Right lobe of liver (tissue), 4 donors: ENCODE results near the gene PCLAF.
"Not testable (repeated sequence)": the region's sequence is repeated elsewhere in the genome, so short reads cannot be mapped to it uniquely, and the experiment has no call there.

Experiments
- POLR2A ChIP-seq: fragments of 450-650 bp; IDR thresholded peaks from one replicate; pipeline ENCODE4 v1.6.1; 2017; ENCODE audit warnings: antibody characterized with exemption, mild to moderate bottlenecking
- TF ChIP-seq, protein P1 (sequence below), 4 donors: fragments of 200-600 bp in 3 of 4; fragments of 450-650 bp in 1 of 4; IDR thresholded peaks; one replicate each; pipeline versions ENCODE4 v1.5.1 to v1.8.0; 2016 to 2022; ENCODE audit warnings: antibody characterized with exemption in 4 of 4, mild to moderate bottlenecking in 2 of 4
- donor health status: DM: no; HTN: no; CAD: no.
- donor health status: DM: no; HTN: no; CAD: no.
- donor health status: DM: no; HTN: yes; CAD: no.

DNA sequence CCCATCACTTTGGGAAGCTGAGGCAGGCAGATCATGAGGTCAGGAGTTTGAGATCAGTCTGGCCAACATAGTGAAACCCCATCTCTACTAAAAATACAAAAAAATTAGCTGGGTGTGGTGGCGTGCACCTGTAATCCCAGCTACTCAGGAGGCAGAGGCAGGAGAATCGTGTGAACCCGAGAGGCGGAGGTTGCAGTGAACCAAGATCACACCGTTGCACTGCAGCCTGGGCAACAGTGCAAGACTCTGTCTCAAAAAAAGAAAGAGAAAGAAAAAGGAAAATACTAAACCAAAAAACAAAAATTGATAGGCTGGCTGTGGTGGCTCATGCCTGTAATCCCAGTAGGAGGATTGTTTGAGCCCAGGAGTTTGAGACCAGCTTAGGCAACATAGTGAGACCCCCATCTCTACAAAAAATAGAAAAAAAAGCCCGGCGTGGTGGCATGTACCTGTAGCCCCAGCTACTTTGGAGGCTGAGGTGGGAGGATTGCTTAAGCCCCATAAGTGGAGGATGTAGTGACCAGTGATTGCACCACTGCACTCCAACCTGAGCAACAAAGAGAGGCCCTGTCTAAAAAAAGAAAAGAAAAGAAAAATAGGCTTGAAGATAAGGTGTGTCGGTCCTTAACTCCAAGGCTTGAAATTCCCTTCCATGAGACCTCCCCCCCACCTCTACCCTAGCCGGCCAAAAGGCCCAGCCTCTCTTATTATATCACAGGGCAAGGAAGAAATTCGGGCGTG, 941 bp downstream of the PCLAF start:
- TF ChIP-seq, protein P1, sequence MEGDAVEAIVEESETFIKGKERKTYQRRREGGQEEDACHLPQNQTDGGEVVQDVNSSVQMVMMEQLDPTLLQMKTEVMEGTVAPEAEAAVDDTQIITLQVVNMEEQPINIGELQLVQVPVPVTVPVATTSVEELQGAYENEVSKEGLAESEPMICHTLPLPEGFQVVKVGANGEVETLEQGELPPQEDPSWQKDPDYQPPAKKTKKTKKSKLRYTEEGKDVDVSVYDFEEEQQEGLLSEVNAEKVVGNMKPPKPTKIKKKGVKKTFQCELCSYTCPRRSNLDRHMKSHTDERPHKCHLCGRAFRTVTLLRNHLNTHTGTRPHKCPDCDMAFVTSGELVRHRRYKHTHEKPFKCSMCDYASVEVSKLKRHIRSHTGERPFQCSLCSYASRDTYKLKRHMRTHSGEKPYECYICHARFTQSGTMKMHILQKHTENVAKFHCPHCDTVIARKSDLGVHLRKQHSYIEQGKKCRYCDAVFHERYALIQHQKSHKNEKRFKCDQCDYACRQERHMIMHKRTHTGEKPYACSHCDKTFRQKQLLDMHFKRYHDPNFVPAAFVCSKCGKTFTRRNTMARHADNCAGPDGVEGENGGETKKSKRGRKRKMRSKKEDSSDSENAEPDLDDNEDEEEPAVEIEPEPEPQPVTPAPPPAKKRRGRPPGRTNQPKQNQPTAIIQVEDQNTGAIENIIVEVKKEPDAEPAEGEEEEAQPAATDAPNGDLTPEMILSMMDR (IDR thresholded peaks at IDR 0.05): not testable (repeated sequence)
- not testable (repeated sequence) for TF ChIP-seq POLR2A
